Measurements from ENCODE around the gene SLC6A6.
"Not testable (repeated sequence)": the region's sequence is repeated elsewhere in the genome, so short reads cannot be mapped to it uniquely, and the experiment has no call there.

Gene SLC6A6

DNA sequence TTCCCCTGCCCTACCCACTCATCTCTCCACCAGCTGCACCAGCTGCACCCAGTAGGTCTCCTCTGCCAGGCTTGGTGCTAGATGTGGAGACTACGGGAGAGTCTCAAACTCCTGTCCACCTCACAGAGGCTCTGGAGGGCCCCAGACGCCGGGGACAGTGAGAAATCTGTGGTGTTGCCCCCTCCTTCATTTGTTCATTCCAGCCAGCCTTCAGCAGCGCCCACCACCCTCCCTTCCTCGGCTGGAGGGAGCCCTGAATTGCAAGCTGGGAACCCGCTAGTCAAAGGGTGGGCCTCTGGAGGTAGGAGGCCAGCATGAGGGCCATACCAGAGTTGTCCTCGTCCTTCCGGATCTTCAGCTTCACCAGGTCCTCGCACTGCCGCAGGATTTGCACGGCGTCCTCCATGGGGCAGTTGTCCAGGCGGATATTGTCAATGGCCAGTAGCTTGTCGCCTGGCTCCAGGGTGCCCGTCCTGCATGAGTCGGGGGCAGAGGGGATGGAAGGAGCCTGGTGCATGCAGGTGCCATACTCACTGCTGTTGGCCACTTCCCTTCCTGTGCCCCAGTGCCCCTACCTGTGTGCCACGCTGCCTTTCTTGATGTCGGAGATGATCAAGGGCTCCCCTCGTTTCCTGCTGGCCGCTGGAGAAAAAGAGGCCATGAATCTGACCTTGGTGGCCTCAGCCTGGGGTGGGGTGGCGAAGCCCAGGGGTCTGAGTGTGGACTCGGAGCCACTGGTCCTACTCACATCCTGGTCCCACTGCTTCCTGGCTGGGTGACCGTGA, 108.6 kb downstream of the SLC6A6 start:
- Histone ChIP-seq H3K36me3 (ENCODE audit: control insufficient read depth, insufficient read depth, low read length) (no peaks in the 10 kb centered on the region), H3K9me3 (ENCODE audit: control insufficient read depth, insufficient read depth, low read depth, low read length) (no peaks in the 10 kb centered on the region), H3K27ac (ENCODE audit: low read depth, low read length) (no peak overlapping the region), H3K4me1 (ENCODE audit: control insufficient read depth, insufficient read depth, low read length) (peaks cover 3% of the 10 kb centered on the region; the same call in 1 of the 2 replicates), H3K27me3 (ENCODE audit: control insufficient read depth, insufficient read depth, low read length) (no peaks in the 10 kb centered on the region), H3K9ac (ENCODE audit: low read length) (no peak overlapping the region), H3K4me3 (ENCODE audit: low read depth, low read length) (no peak overlapping the region)

DNA sequence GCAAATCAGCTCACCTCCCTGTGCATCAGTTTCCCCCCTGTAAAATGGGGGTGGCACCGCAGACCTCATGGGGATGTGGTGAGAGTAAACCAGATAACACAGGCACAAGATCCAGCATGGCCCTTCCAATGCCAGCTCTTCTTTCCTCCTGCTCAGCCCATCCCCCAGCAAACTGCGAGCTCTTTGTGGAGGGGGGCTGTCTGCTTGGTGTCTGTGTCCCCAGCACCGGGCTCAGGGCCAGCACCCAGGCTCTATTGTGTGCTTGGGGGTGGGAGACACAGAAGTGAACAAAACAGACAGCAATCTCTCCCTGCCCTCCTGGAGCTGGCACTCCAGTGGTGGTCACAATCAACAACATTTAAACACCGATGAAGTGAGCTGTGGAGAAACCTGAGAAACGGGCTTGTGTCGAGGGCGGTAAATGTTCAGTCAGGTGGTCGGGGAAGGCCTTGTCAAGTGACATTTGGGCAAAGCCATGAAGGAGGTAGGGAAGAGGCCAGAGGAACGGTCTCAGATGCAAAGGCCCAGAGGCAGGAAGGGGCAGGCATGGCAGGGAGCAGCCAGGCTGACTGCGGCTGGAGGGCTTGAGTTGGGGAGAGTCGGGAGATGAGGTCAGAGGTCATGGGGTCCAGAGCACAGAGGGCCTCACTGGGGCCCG, 109.3 kb downstream of the SLC6A6 start:
- H3K27me3 ChIP-seq (ENCODE audit: control insufficient read depth, insufficient read depth, low read length): no peaks in the 10 kb centered on the region
- no peak overlapping the region for H3K4me3 ChIP-seq (ENCODE audit: low read depth, low read length)
- H3K9ac ChIP-seq (ENCODE audit: low read length): no peak overlapping the region
- peaks cover 3% of the 10 kb centered on the region; the same call in 1 of the 2 replicates for H3K4me1 ChIP-seq (ENCODE audit: control insufficient read depth, insufficient read depth, low read length)
- no peak overlapping the region for H3K27ac ChIP-seq (ENCODE audit: low read depth, low read length)
- H3K36me3 ChIP-seq (ENCODE audit: control insufficient read depth, insufficient read depth, low read length): no peaks in the 10 kb centered on the region
- no peaks in the 10 kb centered on the region for H3K9me3 ChIP-seq (ENCODE audit: control insufficient read depth, insufficient read depth, low read depth, low read length)

- no peaks in the 10 kb centered on the region for H3K27me3 ChIP-seq (ENCODE audit: control insufficient read depth, insufficient read depth, low read length)
- H3K9ac ChIP-seq (ENCODE audit: low read length): no peak overlapping the region
- no peaks in the 10 kb centered on the region for H3K9me3 ChIP-seq (ENCODE audit: control insufficient read depth, insufficient read depth, low read depth, low read length)
- no peaks in the 10 kb centered on the region for H3K36me3 ChIP-seq (ENCODE audit: control insufficient read depth, insufficient read depth, low read length)
- peaks cover 3% of the 10 kb centered on the region; the same call in 1 of the 2 replicates for H3K4me1 ChIP-seq (ENCODE audit: control insufficient read depth, insufficient read depth, low read length)
- no peak overlapping the region for H3K4me3 ChIP-seq (ENCODE audit: low read depth, low read length)
- no peak overlapping the region for H3K27ac ChIP-seq (ENCODE audit: low read depth, low read length)
Observed at GRCh38 chr3:14512281-14512941, 110.0 kb downstream of the SLC6A6 start.

GRCh38 chr3:14512942-14513327, 110.5 kb downstream of the SLC6A6 start:
- Histone ChIP-seq H3K4me1 (ENCODE audit: control insufficient read depth, insufficient read depth, low read length) (peaks cover 3% of the 10 kb centered on the region; the same call in 1 of the 2 replicates), H3K27ac (ENCODE audit: low read depth, low read length) (no peak overlapping the region), H3K27me3 (ENCODE audit: control insufficient read depth, insufficient read depth, low read length) (no peaks in the 10 kb centered on the region), H3K4me3 (ENCODE audit: low read depth, low read length) (no peak overlapping the region), H3K9ac (ENCODE audit: low read length) (no peak overlapping the region), H3K36me3 (ENCODE audit: control insufficient read depth, insufficient read depth, low read length) (no peaks in the 10 kb centered on the region), H3K9me3 (ENCODE audit: control insufficient read depth, insufficient read depth, low read depth, low read length) (no peaks in the 10 kb centered on the region)

- Histone ChIP-seq H3K4me3 (ENCODE audit: low read depth, low read length) (no peak overlapping the region), H3K27me3 (ENCODE audit: control insufficient read depth, insufficient read depth, low read length) (no peaks in the 10 kb centered on the region), H3K9ac (ENCODE audit: low read length) (no peak overlapping the region), H3K36me3 (ENCODE audit: control insufficient read depth, insufficient read depth, low read length) (no peaks in the 10 kb centered on the region), H3K4me1 (ENCODE audit: control insufficient read depth, insufficient read depth, low read length) (peaks cover 3% of the 10 kb centered on the region; the same call in 1 of the 2 replicates), H3K27ac (ENCODE audit: low read depth, low read length) (no peak overlapping the region), H3K9me3 (ENCODE audit: control insufficient read depth, insufficient read depth, low read depth, low read length) (no peaks in the 10 kb centered on the region)
Observed at GRCh38 chr3:14513566-14514322, 111.3 kb downstream of the SLC6A6 start.

- no peaks in the 10 kb centered on the region for H3K27me3 ChIP-seq (ENCODE audit: control insufficient read depth, insufficient read depth, low read length)
- H3K9me3 ChIP-seq (ENCODE audit: control insufficient read depth, insufficient read depth, low read depth, low read length): no peaks in the 10 kb centered on the region
- H3K9ac ChIP-seq (ENCODE audit: low read length): no peak overlapping the region
- H3K4me1 ChIP-seq (ENCODE audit: control insufficient read depth, insufficient read depth, low read length): no peaks in the 10 kb centered on the region; the same call in 1 of the 2 replicates
- no peak overlapping the region for H3K4me3 ChIP-seq (ENCODE audit: low read depth, low read length)
- H3K36me3 ChIP-seq (ENCODE audit: control insufficient read depth, insufficient read depth, low read length): no peaks in the 10 kb centered on the region
- no peak overlapping the region for H3K27ac ChIP-seq (ENCODE audit: low read depth, low read length)
Observed at GRCh38 chr3:14514323-14514720, 111.9 kb downstream of the SLC6A6 start.

GRCh38 chr3:14515526-14515925, 113.1 kb downstream of the SLC6A6 start:
- not testable (repeated sequence) for H3K9me3 ChIP-seq (ENCODE audit: control insufficient read depth, insufficient read depth, low read depth, low read length); H3K27ac ChIP-seq (ENCODE audit: low read depth, low read length); H3K4me1 ChIP-seq (ENCODE audit: control insufficient read depth, insufficient read depth, low read length); H3K4me3 ChIP-seq (ENCODE audit: low read depth, low read length); H3K36me3 ChIP-seq (ENCODE audit: control insufficient read depth, insufficient read depth, low read length); H3K27me3 ChIP-seq (ENCODE audit: control insufficient read depth, insufficient read depth, low read length); H3K9ac ChIP-seq (ENCODE audit: low read length)

DNA sequence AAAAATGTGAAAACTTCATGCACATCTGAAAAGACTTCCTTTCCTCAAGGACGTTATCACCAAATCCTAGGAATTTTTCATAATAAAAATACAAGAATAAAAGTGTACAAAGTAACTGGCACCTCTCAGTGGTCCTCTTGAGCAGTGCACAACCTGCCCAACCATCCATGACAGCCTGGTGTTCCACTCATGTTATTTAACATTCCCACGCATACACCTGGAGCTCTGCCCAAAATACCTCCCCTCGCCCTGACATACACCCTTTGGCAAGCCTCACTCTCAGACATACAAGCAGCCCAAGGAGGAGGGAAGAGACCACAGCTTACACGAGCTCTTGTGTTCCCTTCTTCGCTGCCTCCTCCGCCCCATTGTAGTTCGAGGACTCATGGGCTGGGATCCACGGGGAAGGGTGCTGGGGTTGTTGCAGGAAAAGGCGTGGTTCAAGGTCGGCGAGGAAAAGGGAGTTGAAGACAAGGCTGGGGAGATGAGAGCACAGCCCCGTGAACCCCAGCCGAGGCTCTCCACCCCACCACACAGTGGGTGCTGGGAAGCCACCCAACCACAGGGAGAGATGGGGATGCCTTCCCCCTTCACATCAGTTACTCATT, 114.4 kb downstream of the SLC6A6 start:
- Histone ChIP-seq H3K4me3 (ENCODE audit: low read depth, low read length) (no peak overlapping the region), H3K4me1 (ENCODE audit: control insufficient read depth, insufficient read depth, low read length) (no peaks in the 10 kb centered on the region; the same call in 1 of the 2 replicates), H3K9ac (ENCODE audit: low read length) (no peak overlapping the region), H3K27me3 (ENCODE audit: control insufficient read depth, insufficient read depth, low read length) (no peaks in the 10 kb centered on the region), H3K9me3 (ENCODE audit: control insufficient read depth, insufficient read depth, low read depth, low read length) (no peaks in the 10 kb centered on the region), H3K36me3 (ENCODE audit: control insufficient read depth, insufficient read depth, low read length) (no peaks in the 10 kb centered on the region), H3K27ac (ENCODE audit: low read depth, low read length) (no peak overlapping the region)

DNA sequence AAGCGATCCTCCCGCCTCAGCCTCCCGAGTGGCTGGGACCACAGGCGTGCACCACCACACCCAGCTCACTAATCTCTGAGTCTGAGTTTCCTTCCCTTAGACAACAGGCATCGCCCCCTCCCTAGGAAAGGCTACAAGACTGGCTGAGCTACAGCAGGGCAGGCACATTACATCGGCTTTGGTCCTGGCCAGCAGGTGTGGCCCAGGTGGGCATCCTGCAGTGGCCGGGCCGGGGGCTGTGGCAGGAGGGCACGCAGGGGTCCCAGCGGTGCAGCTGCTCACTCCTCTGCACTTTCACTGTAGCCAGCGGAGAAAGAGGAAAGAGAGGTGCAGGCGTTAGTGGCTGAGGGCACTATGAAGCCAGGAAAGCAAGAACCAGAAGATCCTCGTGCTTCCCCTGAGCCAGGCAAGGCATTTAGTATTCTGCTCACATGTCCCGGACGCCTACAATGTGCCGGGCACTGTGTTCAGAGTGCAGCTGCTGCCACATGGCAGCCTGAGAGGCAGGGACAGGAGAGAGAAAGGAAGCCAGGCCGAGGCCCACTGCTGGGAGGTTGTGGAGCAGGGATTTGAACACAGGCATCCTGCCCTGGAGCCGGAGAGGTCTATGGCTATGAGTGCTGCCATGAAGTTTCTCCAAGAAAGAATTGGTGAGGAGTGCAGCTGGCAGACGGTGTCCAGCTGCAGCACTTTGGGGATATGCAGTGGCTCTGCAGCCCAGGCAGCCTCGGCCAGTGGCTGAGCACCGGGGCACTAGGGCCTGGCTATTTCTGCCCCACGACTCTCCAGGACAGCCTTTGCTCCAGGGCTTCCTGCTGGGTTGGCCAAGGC, 115.4 kb downstream of the SLC6A6 start:
- no peaks in the 10 kb centered on the region for H3K9me3 ChIP-seq (ENCODE audit: control insufficient read depth, insufficient read depth, low read depth, low read length)
- no peaks in the 10 kb centered on the region for H3K36me3 ChIP-seq (ENCODE audit: control insufficient read depth, insufficient read depth, low read length)
- no peaks in the 10 kb centered on the region for H3K4me1 ChIP-seq (ENCODE audit: control insufficient read depth, insufficient read depth, low read length)
- no peak overlapping the region for H3K4me3 ChIP-seq (ENCODE audit: low read depth, low read length)
- no peak overlapping the region for H3K9ac ChIP-seq (ENCODE audit: low read length)
- no peaks in the 10 kb centered on the region for H3K27me3 ChIP-seq (ENCODE audit: control insufficient read depth, insufficient read depth, low read length)
- H3K27ac ChIP-seq (ENCODE audit: low read depth, low read length): no peak overlapping the region

GRCh38 chr3:14518432-14518802, 116.0 kb downstream of the SLC6A6 start:
- H3K4me1 ChIP-seq (ENCODE audit: control insufficient read depth, insufficient read depth, low read length): no peaks in the 10 kb centered on the region
- H3K4me3 ChIP-seq (ENCODE audit: low read depth, low read length): no peak overlapping the region
- no peaks in the 10 kb centered on the region for H3K27me3 ChIP-seq (ENCODE audit: control insufficient read depth, insufficient read depth, low read length)
- H3K36me3 ChIP-seq (ENCODE audit: control insufficient read depth, insufficient read depth, low read length): no peaks in the 10 kb centered on the region
- H3K9ac ChIP-seq (ENCODE audit: low read length): no peak overlapping the region
- H3K27ac ChIP-seq (ENCODE audit: low read depth, low read length): no peak overlapping the region
- H3K9me3 ChIP-seq (ENCODE audit: control insufficient read depth, insufficient read depth, low read depth, low read length): no peaks in the 10 kb centered on the region
